Measurements from ENCODE around the gene ZBTB46. TPM values are rescaled to one million over a fixed set of nuclear protein-coding genes. Genes with fewer than 3 reads are reported as not detected.

The ZBTB46 gene
- total and polyA plus RNA-seq, 10 of the 15 experiments (the other 5 are each of a cell fraction or from before 2014, with no cell fraction given), result 0.15 to 0.92 (median 0.34) TPM

GRCh38 chr20:63747622-63748069 is 83.4 kb downstream of the ZBTB46 start:
- no peak for FAIRE-seq
- no peaks in the 10 kb centered on the region for H3K27me3 ChIP-seq (replicated peaks in 1 of 2; ENCODE audit: control insufficient read depth in 2 of 2, insufficient read depth in 2 of 2, low read length in 1 of 2)
- no peaks in the 10 kb centered on the region for H3K4me1 ChIP-seq (ENCODE audit: control insufficient read depth, insufficient read depth, low read length)
- no peak overlapping the region for H3K4me2 ChIP-seq (ENCODE audit: control insufficient read depth, insufficient read depth)
- intact Hi-C loops (cut with micrococcal nuclease; ENCODE audit: unreplicated experiment), result no loop called here
- no peaks in the 10 kb centered on the region for H3K79me2 ChIP-seq (ENCODE audit: control insufficient read depth, insufficient read depth, low read length)
- no peak overlapping the region for H3K27ac ChIP-seq (ENCODE audit: control insufficient read depth, insufficient read depth)
- TF ChIP-seq CBX3 (IDR thresholded peaks at IDR 0.05; ENCODE audit: borderline replicate concordance, low read depth), result no peak
- TF ChIP-seq TCF3 (IDR thresholded peaks at IDR 0.05; ENCODE audit: borderline replicate concordance, insufficient read depth, low read depth, low read length), result no peak
- no peak for TF ChIP-seq RBBP5 (conservative IDR thresholded peaks at IDR 0.05)
- no peak for TF ChIP-seq ZNF384 (IDR thresholded peaks at IDR 0.05; ENCODE audit: borderline replicate concordance, low read depth, low read length)
- no peak for TF ChIP-seq ZNF687 (IDR thresholded peaks at IDR 0.05)
- no peak for TF ChIP-seq ATF3 (IDR thresholded peaks at IDR 0.05; ENCODE audit: borderline replicate concordance, extremely low read depth, low read depth, low read length)
- TF ChIP-seq POU2F2 (IDR thresholded peaks at IDR 0.05; ENCODE audit: borderline replicate concordance, low read depth, low read length), result no peak
- no peak for TF ChIP-seq SUPT20H (IDR thresholded peaks at IDR 0.05; ENCODE audit: borderline replicate concordance, control insufficient read depth, low read depth, low read length)
- TF ChIP-seq POLR2AphosphoS5 (IDR thresholded peaks at IDR 0.05; ENCODE audit: low read length), result no peak
- TF ChIP-seq POLR2AphosphoS2 (IDR thresholded peaks at IDR 0.05; ENCODE audit: low read depth, low read length), result no peak
- TF ChIP-seq SMARCA5 (IDR thresholded peaks at IDR 0.05), result no peak
- no peak for TF ChIP-seq SKIL (IDR thresholded peaks at IDR 0.05; ENCODE audit: low read depth, poor library complexity, severe bottlenecking)
- no peak for TF ChIP-seq CHD2 (IDR thresholded peaks at IDR 0.05; ENCODE audit: borderline replicate concordance, low read depth, low read length)
- TF ChIP-seq ZNF207 (IDR thresholded peaks at IDR 0.05; ENCODE audit: borderline replicate concordance), result no peak
- ChIA-PET RAD21 (ENCODE audit: unreplicated experiment) (no interaction called here), SMC1A (ENCODE audit: uncharacterized antibody, unreplicated experiment) (no interaction called here), CTCF (no interaction called here), POLR2A (no interaction called here)
- H3K4me3 ChIP-seq, result no peak overlapping the region
- WGBS (ENCODE audit: insufficient coverage, insufficient replicate concordance, low lambda C conversion rate, missing lambda C conversion rate), result 41% methylated on average over 12 of the region's 13 CpGs
- H3K36me3 ChIP-seq (ENCODE audit: control insufficient read depth in 2 of 2, insufficient read depth in 2 of 2, low read length in 1 of 2), result peaks cover 0 to 2% of the 10 kb centered on the region in 2 experiments; a peak in 1 of 4 replicates
- in situ Hi-C loops (cut with MboI), result no loop called here
- peak; percentile 51 for ATAC-seq
- no TSS peak for BruUV-seq (replicated peaks)
- H3K9ac ChIP-seq (ENCODE audit: control insufficient read depth, insufficient read depth, low read length), result no peak overlapping the region
- no peaks in the 10 kb centered on the region for H3K9me3 ChIP-seq (replicated peaks; ENCODE audit: control insufficient read depth, insufficient read depth, low read length)
- DNase-seq (ENCODE audit: low read depth, low spot score), result no peak
- H2AFZ ChIP-seq (ENCODE audit: control insufficient read depth, low read depth, low read length), result no peak overlapping the region
- no peaks in the 10 kb centered on the region for H4K20me1 ChIP-seq (ENCODE audit: control insufficient read depth, insufficient read depth)

All from GM12878 (cell line).